GM19468 (cell line): ENCODE measurements around the gene TBC1D5.
"Not testable (repeated sequence)": the region's sequence is repeated elsewhere in the genome, so short reads cannot be mapped to it uniquely, and the experiment has no call there.

ENCODE experiments used
- ATAC-seq: cut with Tn5 transposase; IDR thresholded peaks from one replicate; pipeline ENCODE4 v1.9.1; 2021; ENCODE audit warnings: mild to moderate bottlenecking, moderate library complexity, moderate number of reproducible peaks; ENCODE audit not compliant: unreplicated experiment; ENCODE audit errors: extremely low read depth

The TBC1D5 gene

DNA sequence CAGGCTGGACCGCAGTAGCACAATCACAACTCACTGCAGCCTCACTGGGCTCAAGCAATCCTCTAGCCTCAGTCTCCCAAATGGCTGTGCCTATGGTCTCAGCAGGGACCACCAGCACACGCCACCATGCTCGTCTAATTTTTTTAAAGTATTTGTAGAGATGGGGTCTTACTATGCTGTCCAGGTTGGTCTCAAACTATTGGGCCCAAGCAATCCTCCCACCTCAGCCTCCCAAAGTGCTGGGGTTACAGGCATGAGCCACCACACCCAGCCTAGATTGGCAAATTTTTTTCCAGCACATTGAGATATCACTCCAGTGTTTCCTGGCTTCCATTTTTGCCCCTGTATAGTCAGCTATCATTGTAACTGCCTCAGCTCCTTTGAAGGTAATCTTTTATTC, 18.3 kb downstream of the TBC1D5 start:
- ATAC-seq: no peak

DNA sequence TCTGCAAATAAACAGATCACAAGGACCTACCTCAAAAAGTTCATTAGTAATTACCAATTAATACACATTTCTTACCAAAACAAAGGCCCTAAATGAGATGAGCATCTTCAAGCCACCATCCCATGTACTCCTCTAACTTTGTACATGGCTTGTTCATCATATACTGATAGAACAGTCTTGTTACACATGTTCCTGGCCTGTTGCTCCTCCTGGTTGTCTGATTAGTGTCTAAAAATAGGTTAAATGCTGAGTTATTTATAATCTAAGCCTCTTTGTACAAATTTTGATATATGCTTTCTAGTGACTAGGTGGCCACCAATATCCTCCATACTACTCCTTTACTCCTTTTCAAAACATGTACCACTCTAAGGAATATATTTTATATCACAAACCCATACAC, 25.0 kb downstream of the TBC1D5 start:
- ATAC-seq: no peak

DNA sequence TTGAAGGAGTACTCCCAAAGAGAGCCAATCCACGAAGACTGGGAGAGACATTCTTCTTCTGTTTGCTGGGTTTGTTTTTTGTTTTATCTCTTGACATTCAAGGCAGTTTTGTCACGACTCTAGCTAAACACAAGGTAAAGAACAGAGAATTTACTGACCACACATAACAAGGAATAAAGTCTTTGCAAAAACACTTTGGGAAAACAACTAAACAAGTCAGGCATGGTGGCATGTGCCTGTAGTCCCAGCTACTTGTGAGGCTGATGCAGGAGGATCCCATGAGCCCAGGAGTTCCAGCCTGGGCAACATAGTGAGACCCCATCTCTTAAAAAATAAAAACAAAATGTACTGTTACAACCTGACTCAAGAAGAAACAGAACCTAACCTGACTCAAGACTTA, 28.0 kb downstream of the TBC1D5 start:
- ATAC-seq: no peak

DNA sequence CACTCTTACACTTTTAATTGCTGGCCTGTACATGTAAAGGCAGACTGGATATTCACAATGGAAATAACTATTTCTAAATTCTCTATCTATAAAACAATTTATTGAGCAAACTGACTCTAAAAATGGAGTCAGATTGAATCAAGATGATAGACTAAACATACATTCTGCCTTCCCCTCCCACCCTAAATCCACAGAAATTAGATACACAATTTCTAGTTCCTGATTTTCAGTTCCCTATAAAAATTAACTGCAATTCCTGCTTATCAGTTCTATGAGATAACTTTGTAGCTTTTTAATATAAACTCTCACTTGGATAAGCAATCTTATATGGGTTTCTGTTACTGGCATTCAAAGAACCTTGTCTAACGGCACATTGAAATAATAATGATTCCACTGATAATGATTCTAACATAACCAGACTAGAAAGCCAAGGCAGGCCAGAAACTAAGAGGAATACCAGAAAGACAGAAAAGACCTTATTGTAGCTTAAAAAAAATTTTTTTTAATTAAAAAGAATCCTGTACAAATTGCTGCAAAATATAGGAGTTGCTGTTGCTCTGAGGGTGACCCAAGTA, 33.1 kb downstream of the TBC1D5 start:
- ATAC-seq: no peak

DNA sequence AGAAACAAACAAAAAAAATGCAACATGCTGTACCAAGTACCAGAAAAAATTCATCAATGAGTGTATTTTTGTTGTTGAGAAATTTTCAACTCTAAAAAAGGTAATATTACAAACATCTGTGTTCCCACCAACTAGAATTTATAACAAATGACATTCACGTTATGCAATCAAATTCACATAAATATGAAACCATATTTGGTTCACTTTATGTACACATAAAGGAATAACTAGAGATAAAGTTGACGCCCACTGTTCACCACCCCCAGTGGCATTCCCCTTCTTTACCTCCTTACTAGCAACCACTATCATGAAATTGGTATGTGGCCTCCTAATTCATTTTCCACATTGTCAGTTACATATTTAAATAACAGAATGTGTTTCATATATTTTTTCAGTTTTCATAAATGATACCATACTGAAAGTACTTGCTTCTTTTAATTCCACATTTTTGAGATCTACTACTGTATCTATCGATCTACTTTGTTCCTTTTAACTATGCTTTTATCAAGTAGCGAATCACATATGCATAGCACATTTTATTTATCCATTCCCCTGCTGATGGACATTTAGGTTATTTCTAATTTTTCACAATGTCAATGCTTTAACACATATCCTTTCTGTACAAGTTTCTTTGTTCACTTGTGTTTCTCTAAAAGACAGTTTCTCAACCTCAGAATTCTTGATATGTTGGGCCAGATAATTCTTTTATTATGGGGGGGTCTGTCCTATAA, 34.5 kb downstream of the TBC1D5 start:
- no peak for ATAC-seq

DNA sequence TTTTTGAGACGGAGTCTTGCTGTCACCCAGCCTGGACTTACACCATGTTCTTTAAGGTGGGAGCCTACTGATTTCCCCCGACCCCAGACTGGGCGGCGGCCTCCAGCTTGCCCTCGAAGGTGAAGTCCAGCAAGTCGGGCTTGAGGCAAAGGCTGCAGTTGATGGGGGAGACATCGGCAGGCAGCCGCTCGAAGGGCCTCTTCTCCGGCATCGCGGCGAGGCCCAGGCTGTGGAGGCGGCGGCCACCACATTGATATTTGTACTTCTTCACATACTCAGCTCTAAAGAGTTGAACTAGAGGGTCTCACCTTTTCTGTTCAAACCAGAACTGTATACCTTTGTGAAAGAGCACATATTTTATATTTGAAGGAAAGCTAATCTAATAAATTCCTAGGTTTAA, 36.4 kb downstream of the TBC1D5 start:
- ATAC-seq: not testable (repeated sequence)

DNA sequence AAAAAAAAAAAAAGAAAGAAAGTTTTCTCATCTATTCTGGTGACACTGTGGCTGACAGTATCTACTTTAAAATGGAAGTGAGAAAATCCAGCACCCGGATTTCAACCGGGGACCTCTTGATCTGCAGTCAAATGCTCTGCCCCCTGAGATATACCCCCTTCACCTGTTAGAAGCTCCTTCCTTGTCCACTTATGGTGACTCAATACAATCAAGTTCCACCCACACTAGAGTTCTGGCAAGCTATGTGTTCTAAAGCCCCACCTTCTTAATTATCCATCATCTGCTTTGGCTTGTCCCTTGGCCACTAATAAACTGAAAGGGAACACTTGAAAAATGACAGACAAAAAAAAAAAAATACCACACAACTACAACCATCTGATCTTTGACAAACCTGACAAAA, 42.6 kb downstream of the TBC1D5 start:
- not testable (repeated sequence) for ATAC-seq

DNA sequence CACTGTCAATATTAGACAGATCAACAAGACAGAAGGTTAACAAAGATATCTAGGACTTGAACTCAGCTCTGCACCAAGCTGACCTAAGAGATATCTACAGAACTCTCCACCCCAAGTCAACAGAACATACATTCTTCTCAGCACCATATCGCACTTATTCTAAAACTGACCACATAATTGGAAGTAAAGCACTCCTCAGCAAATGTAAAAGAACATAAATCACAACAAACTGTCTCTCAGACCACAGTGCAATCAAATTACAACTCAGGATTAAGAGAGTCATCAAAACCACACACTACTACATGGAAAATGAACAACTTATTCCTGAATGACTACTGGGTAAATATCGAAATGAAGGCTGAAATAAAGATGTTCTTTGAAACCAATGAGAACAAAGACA, 46.8 kb downstream of the TBC1D5 start:
- ATAC-seq: not testable (repeated sequence)

DNA sequence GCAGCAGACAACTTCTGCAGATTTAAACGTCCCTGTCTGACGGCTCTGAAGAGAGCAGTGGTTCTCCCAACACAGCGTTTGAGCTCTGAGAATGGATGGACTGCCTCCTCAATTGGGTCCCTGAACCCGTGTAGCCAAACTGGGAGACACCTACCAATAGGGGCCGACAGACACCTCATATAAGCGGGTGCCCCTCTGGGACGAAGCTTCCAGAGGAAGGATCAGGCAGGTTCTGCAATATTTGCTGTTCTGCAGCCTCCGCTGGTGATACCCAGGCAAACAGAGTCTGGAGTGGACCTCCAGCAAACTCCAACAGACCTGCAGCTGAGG, 48.8 kb downstream of the TBC1D5 start:
- ATAC-seq: not testable (repeated sequence)

DNA sequence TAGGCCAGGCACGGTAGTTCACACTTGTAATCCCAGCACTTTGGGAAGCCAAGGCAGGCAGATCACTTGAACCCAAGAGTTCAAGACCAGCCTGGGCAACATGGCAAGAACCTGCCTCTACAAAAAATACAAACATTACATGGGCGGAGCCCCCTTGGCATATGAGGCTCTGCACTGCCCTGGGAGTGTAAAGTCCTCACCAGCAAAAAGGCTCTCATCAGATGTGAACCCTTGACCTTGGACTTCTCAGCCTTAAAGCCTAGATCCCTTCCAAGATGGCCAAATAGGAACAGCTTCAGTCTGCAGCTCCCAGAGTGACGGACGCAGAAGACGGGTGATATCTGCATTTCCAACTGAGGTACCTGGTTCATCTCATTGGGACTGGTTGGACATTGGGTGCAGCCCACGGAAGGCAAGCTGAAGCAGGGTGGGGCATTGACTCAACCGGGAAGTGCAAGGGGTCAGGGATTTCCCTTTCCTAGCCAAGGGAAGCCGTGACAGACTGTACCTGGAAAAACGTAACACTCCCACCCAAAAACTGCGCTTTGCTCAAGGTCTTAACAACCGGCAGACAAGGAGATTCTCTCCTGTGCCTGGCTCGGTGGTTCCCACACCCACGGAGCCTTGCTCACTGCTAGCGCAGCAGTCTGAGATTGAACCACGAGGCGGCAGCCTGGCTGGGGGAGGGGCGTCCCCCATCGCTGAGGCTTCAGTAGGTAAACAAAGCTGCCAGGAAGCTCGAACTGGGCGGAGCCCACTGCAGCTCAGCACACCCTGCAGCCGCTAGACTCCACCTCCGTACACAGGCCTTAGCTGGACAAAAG, 49.4 kb downstream of the TBC1D5 start:
- ATAC-seq: not testable (repeated sequence)

DNA sequence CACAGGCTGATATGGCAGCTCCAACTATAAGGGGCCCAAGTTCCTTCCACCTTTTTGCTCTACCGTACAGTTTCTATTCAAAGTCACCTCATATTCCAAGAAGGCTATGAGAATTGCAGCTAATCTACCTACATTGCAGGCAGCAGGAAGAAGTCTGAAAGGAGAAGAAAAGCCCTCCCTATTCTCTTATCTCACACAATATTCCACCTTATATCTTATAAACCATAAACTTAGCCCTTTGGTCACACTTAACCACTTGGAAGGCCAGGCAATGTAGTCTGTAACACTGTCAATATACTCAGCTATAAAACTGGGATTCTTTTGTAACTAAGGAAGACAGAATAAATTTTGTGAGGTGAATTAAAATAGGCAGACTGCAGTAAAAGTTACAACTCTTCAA, 54.9 kb downstream of the TBC1D5 start:
- no peak for ATAC-seq

DNA sequence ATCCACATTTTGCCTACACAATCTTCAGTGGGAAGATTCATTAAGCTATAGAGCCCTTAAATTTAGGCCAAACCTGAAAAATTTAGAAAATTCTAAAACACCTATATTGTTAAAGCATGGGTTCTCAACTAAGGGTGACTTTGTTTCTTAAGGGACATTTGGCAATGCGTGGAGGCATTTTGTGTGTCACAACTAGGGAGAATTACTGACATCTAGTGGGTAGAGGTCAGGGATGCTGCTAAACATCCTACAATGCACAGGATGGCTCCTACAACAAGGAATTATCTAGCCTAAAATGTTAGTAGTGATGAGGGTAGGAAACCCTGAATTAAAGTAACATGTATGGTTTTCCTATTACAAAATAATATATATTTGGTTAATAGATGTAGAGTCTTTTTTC, 55.8 kb downstream of the TBC1D5 start:
- ATAC-seq: no peak

DNA sequence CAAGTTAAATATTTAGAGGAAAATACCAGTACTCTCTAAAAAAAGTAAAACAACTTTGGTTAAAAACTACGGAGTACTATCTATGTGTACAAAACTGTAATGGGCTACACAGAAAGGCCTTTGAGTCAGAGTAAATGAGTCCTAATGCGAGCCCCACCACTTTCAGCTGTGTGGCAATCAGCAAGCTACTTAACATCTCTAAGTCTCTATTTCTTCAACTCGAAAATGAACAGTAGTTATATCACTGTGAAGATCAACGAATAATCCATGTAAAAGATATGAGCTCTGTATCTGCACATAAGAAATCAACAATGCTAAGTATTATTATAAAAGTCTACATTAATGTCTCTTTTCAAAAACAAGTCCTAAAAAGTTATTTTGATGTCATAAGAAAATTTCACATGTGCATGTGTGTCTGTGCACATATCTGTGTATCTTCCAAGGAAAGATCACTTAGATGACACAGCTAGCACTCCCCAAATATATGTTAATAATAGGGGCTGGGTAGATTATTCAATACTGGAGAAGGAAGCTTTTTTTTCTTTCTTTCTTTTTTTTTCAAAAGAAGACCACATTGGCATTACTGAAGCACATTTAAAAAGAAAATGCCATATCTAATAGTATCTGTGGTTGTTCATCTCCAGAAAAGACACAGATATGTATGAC, 58.8 kb downstream of the TBC1D5 start:
- ATAC-seq: no peak

DNA sequence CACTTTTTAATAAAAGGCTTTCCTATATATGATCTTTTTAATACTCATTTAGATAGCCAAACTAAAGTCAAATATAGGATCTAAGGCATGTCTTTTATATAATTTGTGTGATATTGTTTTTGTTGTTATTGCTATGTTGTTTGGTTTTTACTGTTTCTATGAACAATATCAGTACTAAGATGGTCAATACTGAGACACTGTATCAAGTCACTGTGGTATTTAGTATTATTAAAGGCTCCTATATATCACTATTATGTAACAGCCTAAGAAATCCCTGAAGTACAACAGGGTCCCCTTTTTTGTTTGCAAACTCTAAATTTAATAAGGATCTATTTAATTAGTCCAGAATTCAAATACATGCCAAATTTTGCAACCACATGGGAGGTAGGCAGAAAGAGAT, 61.9 kb downstream of the TBC1D5 start:
- ATAC-seq: no peak

DNA sequence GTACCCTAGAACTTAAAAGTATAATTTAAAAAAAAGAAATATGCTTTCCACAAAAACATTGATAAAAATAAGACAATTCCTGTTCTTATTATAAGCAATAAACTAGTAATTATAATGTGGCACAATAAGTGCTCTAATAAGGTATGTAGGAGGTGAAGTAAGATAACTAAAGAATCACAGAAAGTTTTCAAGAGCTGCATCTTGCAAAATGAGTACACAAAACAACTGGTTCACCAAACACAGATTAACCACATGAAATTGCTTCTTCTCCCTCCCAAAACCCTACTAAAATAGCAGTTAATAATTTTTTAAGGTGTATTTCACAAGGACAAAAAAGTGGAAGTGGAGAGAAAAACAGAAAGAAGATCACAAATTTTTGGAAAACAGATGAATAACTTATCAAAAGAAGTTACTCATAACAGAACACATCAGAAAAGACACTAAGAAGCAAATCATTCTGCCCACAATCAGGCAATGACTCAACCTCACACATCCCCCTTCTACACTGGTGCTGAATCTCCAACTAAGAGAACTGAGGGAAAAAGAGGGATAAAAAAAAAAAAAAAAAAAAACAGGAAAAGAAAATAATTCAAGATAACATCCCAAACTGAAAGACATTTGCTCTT, 64.2 kb downstream of the TBC1D5 start:
- ATAC-seq: no peak

DNA sequence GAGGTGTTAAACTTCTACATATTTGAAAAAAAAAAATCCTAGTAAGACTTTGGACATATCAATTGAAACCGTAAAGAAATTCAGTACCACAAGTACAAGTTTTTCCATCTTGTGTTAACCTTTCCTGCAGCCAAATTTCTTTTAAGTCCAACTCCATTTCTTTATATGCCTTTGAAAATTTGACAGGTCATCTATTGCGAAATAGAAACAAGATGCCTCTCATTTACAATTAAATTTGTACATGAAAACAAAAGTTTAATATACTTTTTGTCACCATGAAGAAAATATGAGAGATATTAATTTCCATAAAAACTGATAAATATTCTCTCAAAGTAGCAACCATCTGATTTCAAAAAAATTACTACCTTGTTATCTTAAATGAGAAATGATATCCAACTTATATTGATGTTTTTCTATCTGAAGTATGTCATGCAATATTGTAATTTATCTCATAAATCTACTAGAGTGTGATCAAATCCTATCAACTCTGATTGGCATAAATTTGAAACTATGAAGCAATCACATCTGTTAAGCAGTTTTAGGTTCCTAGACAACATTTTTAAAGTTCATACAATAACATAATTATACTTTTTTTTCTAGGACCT, 68.2 kb downstream of the TBC1D5 start:
- ATAC-seq: no peak

DNA sequence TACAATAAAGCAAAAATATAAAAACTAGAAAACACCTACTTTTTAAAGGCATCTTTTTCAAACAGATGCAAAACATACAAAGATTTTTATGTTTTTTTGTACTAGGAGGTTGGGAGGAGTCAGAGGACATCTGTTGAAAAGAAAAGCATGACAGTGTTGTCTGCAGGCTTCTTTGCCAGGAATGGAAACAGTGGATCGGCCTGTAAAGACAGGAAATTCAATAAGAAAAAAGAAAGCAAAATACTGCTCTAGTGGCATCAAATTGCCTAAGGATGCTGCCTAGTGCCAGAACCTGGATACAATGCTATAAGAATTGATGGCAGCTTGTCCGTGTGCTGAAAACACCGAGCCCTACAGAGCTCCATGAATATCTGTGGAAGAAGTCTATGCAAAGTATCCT, 69.9 kb downstream of the TBC1D5 start:
- ATAC-seq: no peak

DNA sequence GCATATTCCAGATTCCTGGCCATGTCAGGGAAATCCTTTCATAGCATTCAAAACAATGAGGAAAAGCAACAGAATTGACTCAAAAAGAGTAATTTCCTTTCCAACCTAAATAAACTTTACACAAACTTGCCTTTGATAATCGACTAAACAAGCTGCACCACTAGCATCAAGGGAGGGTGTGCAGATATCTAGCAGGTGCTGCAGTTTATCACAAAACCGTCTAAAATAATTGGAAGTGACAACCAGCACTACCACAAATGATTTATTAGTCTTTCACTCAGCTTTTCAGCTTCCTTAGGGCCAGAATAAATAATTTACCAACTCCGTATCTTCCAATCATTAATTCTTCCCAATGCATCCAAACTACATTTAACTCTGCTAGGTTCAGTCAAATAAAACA, 71.7 kb downstream of the TBC1D5 start:
- no peak for ATAC-seq

DNA sequence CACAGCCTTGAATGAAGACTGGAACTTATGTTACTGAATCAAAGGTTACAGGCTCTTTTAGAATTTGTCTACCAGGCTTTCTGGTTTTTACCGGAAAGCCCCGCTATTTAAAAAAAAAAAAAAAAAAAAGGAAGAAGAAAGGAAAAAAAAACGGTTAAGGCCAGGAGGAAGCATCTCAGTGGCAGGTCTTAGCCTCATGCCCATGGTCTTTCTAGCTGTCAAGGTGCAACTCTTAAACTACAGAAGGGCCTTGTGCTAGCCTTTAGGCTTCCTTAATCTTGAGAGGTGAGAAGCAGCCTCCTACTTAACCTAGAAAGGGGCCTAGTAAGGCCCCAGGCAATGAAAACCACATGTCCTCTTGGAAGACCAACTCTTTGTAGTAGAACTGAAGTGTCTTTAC, 77.5 kb downstream of the TBC1D5 start:
- no peak for ATAC-seq

DNA sequence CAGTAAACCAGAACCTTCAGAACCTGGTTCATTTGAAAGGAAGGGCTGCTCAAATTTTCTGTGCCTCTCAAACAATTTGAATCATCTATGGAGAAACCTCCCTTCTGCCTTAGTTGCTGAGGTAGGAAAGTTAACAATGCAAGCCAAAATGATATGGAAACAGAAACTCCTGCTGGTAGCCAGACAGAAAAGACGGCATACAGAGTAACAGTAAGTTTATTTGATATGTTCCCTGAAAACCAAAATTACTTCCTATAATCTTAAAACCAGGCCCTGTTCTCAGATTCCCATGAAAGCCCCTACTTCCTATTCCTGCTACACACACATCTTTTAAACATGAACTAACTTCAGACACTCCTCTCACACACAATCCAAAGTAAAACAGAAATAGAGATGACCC, 86.2 kb downstream of the TBC1D5 start:
- ATAC-seq: no peak
